ENCODE measurements around the gene FAM131B.

The FAM131B gene

GRCh38 chr7:143389316-143390103, 27.0 kb upstream of the FAM131B start:
- no peak overlapping the region for H3K9ac ChIP-seq (ENCODE audit: low read length)
- H3K4me1 ChIP-seq (ENCODE audit: low read length): no peaks in the 10 kb centered on the region
- no peaks in the 10 kb centered on the region for H3K27me3 ChIP-seq (replicated peaks; ENCODE audit: insufficient read depth, low read length)
- no peak overlapping the region for H3K4me2 ChIP-seq (ENCODE audit: low read depth, low read length)
- H4K20me1 ChIP-seq (ENCODE audit: insufficient read depth, low read length): no peaks in the 10 kb centered on the region
- H3K9me3 ChIP-seq (replicated peaks; ENCODE audit: insufficient read depth, low read length): no peaks in the 10 kb centered on the region
- no peaks in the 10 kb centered on the region for H3K9me2 ChIP-seq (replicated peaks; ENCODE audit: insufficient read depth, low read length)
- DNase-seq: no peak
- no peak overlapping the region for H3K27ac ChIP-seq (ENCODE audit: low read length)
- no peaks in the 10 kb centered on the region for H3K36me3 ChIP-seq (replicated peaks; ENCODE audit: insufficient read depth, low read length)
- TF ChIP-seq EZH2phosphoT487 (IDR thresholded peaks at IDR 0.05; ENCODE audit: low read length) (no peak), EZH2 (optimal IDR thresholded peaks at IDR 0.05; ENCODE audit: low read depth, low read length) (no peak)
- TF ChIP-seq, protein P1, sequence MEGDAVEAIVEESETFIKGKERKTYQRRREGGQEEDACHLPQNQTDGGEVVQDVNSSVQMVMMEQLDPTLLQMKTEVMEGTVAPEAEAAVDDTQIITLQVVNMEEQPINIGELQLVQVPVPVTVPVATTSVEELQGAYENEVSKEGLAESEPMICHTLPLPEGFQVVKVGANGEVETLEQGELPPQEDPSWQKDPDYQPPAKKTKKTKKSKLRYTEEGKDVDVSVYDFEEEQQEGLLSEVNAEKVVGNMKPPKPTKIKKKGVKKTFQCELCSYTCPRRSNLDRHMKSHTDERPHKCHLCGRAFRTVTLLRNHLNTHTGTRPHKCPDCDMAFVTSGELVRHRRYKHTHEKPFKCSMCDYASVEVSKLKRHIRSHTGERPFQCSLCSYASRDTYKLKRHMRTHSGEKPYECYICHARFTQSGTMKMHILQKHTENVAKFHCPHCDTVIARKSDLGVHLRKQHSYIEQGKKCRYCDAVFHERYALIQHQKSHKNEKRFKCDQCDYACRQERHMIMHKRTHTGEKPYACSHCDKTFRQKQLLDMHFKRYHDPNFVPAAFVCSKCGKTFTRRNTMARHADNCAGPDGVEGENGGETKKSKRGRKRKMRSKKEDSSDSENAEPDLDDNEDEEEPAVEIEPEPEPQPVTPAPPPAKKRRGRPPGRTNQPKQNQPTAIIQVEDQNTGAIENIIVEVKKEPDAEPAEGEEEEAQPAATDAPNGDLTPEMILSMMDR (IDR thresholded peaks at IDR 0.05; ENCODE audit: low read length): no peak
- no peak overlapping the region for H3K4me3 ChIP-seq (ENCODE audit: low read length)
- H3K79me2 ChIP-seq (ENCODE audit: low read length): no peaks in the 10 kb centered on the region
- H2AFZ ChIP-seq (ENCODE audit: low read length): no peak overlapping the region
- no peaks in the 10 kb centered on the region for H3F3A ChIP-seq (ENCODE audit: insufficient read depth, low read length)

DNA sequence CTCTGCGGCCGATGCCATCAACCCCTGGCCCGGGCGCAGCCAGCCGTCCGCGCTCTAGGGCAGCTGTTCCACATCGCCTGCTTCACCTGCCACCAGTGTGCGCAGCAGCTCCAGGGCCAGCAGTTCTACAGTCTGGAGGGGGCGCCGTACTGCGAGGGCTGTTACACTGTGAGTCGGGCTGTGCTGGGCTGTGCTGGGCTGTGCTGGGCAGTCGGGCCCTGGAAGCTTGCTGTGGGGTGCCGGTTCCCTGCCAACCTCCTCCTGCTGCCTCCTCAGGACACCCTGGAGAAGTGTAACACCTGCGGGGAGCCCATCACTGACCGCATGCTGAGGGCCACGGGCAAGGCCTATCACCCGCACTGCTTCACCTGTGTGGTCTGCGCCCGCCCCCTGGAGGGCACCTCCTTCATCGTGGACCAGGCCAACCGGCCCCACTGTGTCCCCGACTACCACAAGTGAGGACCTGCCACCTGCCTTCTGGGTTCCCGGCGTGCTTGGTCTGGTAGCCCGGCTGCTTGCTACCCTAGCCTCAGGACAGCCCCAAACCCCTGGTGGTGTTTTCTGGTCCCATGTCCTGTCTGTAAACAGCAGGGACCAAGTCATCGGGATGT, 26.1 kb upstream of the FAM131B start:
- no peaks in the 10 kb centered on the region for H3K79me2 ChIP-seq (ENCODE audit: low read length)
- H3K4me2 ChIP-seq (ENCODE audit: low read depth, low read length): no peak overlapping the region
- no peak for DNase-seq
- no peak overlapping the region for H2AFZ ChIP-seq (ENCODE audit: low read length)
- no peaks in the 10 kb centered on the region for H3K9me2 ChIP-seq (replicated peaks; ENCODE audit: insufficient read depth, low read length)
- TF ChIP-seq EZH2phosphoT487 (IDR thresholded peaks at IDR 0.05; ENCODE audit: low read length) (no peak), EZH2 (optimal IDR thresholded peaks at IDR 0.05; ENCODE audit: low read depth, low read length) (no peak)
- TF ChIP-seq, protein P1 (IDR thresholded peaks at IDR 0.05; ENCODE audit: low read length): no peak
- no peaks in the 10 kb centered on the region for H4K20me1 ChIP-seq (ENCODE audit: insufficient read depth, low read length)
- H3K4me3 ChIP-seq (ENCODE audit: low read length): no peak overlapping the region
- no peaks in the 10 kb centered on the region for H3K9me3 ChIP-seq (replicated peaks; ENCODE audit: insufficient read depth, low read length)
- no peak overlapping the region for H3K9ac ChIP-seq (ENCODE audit: low read length)
- no peaks in the 10 kb centered on the region for H3K4me1 ChIP-seq (ENCODE audit: low read length)
- no peak overlapping the region for H3K27ac ChIP-seq (ENCODE audit: low read length)
- H3K36me3 ChIP-seq (replicated peaks; ENCODE audit: insufficient read depth, low read length): no peaks in the 10 kb centered on the region
- H3K27me3 ChIP-seq (replicated peaks; ENCODE audit: insufficient read depth, low read length): no peaks in the 10 kb centered on the region
- no peaks in the 10 kb centered on the region for H3F3A ChIP-seq (ENCODE audit: insufficient read depth, low read length)

DNA sequence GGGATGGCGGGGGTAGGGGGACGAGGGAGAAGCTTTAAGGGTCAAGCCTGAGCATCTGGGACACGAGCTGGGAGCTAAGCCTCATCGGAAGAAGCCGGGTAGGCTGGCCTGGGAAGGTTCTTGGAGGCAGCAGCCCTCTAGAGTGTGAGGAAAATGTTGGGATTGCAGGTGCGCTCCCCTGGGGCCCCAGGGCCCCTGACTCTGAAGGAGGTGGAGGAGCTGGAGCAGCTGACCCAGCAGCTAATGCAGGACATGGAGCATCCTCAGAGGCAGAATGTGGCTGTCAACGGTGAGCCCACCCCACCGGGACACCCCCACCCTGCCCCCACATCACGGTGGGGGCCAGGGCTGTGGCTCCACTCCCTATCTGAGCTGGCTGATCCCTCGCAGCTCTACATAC, 25.5 kb upstream of the FAM131B start:
- Histone ChIP-seq H3K9me2 (replicated peaks; ENCODE audit: insufficient read depth, low read length) (no peaks in the 10 kb centered on the region), H3F3A (ENCODE audit: insufficient read depth, low read length) (no peaks in the 10 kb centered on the region), H3K27ac (ENCODE audit: low read length) (no peak overlapping the region), H3K4me1 (ENCODE audit: low read length) (no peaks in the 10 kb centered on the region), H3K79me2 (ENCODE audit: low read length) (no peaks in the 10 kb centered on the region), H3K9me3 (replicated peaks; ENCODE audit: insufficient read depth, low read length) (no peaks in the 10 kb centered on the region), H3K9ac (ENCODE audit: low read length) (no peak overlapping the region), H3K27me3 (replicated peaks; ENCODE audit: insufficient read depth, low read length) (no peaks in the 10 kb centered on the region), H3K4me2 (ENCODE audit: low read depth, low read length) (no peak overlapping the region), H4K20me1 (ENCODE audit: insufficient read depth, low read length) (no peaks in the 10 kb centered on the region), H2AFZ (ENCODE audit: low read length) (no peak overlapping the region), H3K4me3 (ENCODE audit: low read length) (no peak overlapping the region), H3K36me3 (replicated peaks; ENCODE audit: insufficient read depth, low read length) (no peaks in the 10 kb centered on the region)
- DNase-seq: no peak
- TF ChIP-seq, protein P1 (IDR thresholded peaks at IDR 0.05; ENCODE audit: low read length): no peak
- TF ChIP-seq EZH2phosphoT487 (IDR thresholded peaks at IDR 0.05; ENCODE audit: low read length) (no peak), EZH2 (optimal IDR thresholded peaks at IDR 0.05; ENCODE audit: low read depth, low read length) (no peak)

Data from MM.1S (cell line).